Activated gamma-delta T cell (primary cell): Measurements from ENCODE around the gene METTL13.

Experiments used
- DNase-seq: peaks from one replicate; lab custom pipeline; 2025; lab: John Stamatoyannopoulos, UW

METTL13 gene

DNA sequence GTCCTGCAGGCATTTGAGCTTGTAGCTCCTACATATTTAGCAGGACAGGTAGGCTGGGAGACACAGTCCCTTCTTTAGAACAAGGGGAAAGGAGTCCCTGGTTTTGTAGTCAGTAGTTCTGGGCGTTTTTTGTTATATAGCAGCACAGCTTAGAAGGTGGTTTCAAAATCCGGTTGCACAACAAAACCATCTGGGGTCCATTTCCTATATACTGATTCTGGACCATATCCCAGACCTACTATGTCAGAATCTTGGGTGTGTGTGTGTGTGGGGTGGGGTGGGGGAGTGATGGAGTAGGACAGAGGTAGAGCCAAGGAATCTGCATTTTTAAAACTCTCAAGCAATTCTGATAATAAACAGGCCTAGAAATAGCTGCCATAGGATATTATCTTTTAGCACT, 21.6 kb downstream of the METTL13 start:
- no peak for DNase-seq

DNA sequence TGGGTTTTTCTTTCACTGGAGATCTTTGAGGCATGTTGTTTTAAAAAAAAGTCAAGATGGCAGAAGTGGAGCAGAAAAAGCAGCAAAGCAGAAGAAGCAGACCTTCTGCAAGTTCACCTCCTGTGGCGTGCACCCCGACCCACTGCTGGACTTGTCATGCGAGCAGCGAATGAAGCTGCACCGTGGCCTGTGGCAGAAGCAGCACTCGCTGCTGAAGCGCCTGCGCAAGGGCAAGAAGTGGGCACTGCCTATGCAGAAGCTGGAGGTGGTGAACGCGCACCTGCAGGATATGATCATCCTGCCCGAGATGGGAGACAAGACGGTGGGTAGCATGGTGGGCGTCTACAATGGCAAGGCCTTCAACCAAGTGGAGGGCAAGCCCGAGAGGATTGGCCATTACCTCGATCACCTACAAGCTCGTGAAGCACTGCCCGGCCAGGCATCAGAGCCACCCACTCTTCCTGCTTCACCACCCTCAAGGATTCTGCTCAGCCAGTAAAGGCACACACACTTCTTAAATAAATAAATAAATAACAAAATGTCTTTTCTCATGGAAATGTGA, 22.1 kb downstream of the METTL13 start:
- no peak for DNase-seq

DNA sequence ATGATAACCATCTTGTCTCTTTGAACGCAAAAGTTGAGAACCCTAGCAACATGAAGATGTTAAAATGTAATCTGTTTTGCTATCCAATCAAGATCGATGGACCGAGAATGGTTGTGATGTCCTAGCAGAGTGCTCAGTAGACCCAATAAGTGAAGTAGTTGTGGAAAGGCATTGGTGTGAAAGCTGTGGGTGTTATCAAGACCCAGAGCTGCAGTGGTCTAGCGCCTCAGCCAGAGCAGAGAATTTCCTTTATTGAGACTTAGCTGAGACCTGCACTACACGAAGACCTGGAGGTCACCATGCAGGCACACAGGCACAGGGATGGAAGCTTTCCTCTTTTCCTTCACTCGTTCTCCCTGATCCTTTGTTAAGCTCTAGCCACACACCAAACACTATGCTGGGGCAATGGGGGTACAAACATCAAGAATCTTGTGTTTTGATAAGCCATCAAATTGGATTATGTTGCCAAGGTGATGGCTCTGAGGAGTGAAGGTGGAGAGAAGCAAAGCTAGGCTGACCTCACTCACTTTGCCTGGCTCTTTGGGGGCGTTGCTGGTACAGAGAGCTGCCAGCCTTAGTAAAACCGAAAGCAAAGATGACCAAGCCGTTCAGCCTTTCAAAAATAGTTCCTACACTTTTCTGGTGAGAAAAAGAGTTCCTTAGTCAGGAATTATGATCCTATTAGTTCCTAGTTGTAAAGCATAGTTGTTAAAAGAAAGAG, 24.1 kb downstream of the METTL13 start:
- DNase-seq: no peak

DNA sequence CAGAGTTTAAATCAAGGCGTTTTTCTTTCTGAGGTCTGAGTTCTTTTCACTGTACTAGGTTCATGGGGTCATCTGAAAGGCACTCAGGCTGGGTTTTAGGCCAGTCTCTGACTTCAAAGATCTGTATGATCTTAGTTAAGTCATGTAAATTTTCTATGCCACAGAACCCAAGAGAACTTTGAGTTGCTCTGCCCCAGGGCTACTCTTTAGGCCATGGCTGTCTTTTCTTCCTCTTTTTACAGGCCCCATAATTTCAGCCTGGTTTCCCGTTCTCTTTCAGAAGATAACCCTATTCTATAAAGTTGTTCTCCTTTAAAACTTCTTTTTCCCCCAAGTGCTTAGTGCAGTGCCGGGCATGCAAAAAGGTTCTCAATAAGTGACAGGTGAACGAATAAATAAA, 26.1 kb downstream of the METTL13 start:
- DNase-seq: no peak

DNA sequence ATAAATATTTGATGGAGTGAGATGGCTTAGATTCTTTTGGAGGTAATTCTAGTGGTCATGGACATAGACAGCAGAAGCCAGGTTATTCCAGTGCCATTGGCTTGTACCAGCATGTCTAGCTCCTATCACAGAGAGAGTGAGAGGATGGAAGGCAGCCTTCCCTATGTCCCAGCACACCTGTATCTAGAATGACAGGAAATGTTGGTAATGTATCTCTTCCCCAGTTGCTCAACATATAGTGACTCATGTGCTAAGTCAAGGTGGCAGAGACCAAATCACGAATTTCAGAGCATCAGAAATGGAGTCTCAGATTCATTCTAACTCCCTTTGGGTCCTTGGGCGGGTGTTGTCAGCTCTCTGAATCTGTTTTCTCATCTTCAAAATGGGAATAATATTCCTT, 28.4 kb downstream of the METTL13 start:
- DNase-seq: no peak

DNA sequence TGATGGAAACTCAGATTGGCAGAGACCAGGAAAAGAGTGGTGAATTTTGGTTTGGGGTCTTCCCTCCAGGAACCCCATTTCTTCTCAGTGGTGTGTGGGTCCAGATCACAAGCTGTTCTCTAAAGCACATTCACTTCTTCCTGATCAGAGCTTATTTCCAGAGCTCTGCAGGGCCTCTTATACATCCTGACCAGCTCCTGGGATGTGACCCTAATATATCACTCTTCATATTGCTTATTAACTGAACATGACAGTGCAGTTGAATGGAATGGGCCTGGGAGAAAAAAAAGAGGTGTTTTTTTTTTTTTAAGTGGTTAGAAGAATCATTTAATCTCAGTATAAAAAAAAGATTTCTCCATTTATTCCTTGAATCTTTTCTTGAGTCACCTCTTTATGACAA, 30.2 kb downstream of the METTL13 start:
- DNase-seq: no peak

DNA sequence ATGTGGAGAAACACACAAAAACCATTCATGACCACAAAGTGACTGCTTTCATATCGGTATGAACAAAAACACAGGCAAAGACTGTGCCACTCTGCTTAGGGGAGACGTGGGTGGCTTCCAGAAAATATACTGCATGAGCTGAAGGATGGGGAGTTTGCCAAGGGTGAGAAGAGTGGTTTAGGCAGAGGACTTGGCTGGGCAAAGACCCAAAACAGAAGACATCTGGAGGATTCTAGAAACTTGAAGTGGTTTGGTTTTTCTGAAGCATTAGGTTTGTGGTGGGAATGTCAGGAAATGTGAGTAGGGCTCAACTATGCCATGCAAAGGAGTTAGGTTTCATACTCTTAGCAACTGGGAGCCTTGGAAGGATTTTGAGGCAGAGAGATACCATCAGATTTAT, 33.2 kb downstream of the METTL13 start:
- no peak for DNase-seq

DNA sequence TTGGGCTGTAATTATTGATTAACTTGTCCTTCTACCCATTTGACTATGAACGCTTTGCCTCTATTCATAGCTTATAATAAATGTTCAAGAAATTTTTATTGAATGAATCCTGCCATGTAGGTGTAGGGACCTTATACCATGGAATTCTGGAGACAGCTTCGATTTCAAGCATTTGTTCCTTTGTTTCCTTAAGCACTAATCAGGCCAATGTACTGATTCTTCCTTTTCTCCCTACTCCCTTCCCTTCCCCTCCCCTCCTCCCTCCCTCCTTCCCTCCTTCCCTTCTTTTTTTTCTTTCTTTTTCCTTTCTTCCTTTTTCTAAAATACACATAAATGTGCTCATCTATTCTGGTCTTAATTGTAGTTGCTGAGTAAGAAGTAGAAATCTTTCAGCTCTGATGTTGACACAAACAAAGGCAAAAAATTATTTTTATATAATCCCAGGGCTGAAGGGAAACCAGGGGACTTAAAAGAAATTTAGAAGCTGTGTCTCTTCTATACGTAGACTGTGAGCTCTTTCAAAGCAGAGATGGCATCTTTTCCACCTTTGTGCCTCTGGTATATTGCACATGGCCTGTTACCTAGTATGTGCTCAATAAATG, 34.9 kb downstream of the METTL13 start:
- no peak for DNase-seq

DNA sequence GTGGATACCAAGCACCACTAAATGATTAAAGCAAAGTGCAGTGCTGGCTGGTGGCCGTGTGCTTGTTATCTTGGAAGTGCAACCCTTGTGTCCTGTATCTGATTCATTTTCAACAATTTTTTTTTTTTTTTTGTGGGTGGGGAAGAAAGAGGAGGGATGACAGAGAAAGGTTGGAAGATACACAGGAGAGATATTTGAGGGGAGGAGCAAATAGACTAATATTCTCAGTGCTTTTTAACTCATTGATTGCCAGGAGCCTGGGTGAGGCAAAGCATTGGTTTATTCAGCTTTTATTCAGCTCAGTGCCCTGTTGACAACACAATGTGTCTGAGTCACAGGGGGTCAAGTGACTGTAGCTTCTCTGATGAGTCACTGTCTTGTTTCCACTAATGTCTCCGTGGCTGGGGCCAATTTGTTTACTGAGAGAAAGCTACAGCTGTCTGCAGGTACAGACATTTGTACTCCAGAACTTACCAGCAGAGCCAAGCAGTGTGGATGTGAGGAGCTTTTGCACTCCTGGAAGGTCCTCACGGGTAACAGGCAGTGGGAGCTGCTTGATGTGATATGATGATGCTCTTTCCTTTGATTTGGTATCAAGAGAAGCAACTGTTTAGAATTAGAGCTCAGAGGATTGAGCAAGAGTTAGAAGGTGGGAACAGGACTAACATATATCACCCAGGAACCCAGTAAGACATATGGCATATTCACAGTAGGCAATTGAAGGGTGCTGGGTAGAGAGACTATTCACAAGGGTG, 36.2 kb downstream of the METTL13 start:
- DNase-seq: no peak

DNA sequence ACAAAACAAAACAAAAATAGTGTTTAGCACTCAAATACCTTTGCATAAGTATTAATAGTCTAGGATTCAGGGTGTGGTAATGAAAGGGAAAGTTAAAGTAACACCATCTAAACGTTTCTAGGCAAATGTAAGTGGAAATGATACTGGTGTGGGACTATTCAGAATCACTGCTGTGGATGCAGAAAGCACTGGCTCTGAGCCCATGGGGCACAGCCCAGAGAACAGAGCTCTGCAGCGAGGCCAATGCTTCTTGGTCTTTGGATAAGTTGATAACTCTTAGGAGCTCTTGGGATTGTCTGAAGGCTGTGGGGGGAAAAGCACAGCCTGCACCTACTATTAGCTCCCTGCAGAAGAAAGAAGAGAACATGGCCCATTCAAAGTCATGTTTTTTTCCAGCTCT, 38.5 kb downstream of the METTL13 start:
- no peak for DNase-seq

DNA sequence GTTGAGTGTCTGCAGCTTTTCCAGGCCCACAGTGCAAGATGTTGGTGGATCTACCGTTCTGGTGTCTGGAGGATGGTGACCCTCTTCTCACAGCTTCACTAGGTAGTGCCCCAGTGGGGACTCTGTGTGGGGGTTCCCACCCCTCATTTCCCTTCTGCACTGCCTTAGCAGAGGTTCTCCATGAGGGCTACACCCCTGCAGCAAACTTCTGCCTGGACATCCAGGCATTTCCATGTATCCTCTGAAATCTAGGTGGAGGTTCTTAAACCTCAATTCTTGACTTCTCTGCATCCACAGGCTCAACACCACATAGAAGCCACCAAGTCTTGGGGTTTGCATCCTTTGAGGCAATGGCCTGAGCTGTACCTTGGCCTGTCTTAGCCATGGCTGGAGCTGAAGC, 45.5 kb downstream of the METTL13 start:
- DNase-seq: no peak

DNA sequence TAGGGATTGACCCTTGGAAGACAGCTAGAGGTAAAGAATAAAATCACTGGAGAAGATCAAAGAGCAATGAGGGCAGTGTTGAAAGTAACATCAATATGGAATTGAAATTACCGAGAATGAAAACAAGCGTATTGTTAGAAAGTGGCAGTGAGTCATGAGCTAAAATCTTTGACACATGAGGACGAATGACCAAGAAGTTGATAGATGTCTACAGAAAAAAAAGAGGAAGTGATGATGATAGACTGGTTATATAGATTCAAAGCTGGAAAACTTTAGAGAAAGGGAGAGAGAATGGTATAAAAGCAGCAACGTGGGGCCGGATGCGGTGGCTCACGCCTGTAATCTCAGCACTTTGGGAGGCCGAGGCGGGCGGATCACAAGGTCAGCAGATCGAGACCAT, 47.3 kb downstream of the METTL13 start:
- DNase-seq: no peak

DNA sequence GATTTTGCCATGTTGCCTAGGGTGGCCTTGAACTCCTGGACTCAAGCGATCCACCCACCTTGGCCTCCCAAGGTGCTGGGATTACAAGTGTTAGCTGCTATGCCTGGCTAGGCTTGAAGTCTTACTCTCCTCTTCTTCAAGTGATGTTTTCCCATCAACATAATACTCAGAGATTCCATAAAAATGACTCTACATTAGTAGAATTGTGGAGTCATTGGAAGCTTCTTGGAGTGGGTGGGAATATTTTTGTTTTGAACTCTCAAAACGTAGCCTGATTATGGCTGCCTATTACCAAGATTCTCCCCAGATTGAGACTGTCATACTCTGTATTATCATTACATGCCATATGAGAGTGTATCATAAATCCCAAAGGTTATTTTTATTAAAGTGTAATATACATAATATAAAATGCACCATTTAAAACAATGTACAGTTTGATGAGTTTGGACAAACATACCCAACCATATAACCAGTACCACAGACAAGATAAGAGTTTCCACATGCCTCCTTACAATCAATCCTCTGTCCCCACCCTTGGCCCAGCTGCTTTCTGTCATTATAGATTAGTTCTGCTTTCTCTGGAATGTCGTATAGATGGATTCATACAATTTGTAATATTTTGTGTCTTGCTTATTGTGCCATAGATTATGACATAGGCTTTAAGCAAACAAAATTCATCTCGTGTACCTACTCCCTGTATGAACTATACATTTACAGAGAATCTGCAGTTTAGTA, 51.8 kb downstream of the METTL13 start:
- no peak for DNase-seq

DNA sequence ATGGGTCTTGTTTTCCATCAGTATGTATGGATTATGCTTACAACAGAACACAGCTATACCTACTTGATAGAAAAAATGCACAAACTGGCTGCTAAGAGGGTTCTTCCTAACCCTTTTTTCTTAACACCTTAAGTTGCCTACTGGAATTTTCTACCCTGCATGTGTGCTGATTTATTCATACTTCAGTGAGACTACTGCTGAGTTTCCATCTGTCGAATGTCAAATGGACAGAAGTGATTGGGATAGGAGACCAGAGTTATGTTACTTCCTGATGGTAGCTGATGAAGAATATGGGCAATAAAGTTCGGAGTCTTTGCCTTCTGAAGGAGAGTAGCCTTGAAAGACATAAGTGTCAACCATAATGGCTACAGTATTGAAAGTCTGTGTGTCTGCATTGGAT, 53.4 kb downstream of the METTL13 start:
- no peak for DNase-seq

DNA sequence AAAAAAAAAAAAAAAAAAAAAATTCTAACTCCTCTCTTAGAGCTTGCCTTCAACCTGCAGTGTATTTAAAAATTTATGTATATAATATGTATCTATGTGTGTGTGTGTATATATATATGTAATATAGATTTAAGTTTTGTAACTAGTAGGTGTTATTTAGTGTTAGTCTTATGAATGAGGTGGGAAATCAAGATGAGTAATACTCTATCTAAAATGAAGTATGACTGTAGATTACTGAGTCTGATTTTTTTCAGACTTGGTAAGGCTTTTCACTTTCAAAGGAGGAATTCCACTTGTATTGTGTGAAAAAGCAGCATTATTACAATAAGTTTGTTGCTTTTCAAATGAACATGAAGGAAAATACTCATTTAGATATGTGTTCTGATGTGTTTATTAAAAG, 54.4 kb downstream of the METTL13 start:
- DNase-seq: no peak

DNA sequence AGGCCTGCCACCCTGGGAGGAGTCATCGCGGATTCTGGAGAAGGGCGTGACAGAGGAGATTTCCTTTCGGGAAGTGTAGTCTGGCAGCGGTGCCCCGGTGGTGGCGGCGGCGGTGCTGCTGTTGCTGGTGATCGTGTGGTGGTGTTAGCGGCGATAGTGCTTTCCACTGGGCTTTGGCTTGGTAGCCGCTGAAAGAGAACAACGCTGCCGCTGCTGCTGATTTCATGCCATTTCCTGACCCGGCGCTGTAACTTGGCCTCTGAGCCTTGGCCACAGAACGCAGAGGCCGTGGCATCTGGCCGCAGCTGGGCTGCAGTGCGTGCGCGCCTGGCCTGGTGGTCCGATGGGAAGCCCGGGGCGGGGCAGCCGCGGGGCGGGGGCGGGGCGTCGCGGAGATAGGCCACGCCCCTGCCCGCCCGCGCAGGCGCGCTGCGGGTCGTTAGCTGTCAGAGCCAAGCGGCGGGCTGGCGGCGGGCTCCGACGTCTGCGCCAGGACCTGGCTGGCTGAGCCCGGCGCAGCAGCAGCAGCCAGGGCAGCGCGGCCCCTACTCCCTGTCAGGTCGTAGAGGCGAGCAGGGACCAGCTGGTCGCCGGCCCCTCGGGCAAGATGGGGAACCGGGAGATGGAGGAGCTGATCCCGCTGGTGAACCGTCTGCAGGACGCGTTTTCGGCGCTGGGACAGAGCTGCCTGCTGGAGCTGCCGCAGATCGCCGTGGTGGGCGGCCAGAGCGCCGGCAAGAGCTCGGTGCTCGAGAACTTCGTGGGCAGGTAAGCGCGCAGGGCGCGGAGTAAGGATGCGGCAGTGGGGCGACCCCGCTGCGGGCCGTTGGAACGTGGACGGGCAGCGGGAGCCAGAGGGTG, 59.8 kb downstream of the METTL13 start, which contains the start of gene DNM3:
Gene DNM3 (plus strand): TSS at position 449 of the 861 bp plus-strand sequence. CDS start 159 bp downstream, at position 608.
- DNase-seq: peak; percentile 70

DNA sequence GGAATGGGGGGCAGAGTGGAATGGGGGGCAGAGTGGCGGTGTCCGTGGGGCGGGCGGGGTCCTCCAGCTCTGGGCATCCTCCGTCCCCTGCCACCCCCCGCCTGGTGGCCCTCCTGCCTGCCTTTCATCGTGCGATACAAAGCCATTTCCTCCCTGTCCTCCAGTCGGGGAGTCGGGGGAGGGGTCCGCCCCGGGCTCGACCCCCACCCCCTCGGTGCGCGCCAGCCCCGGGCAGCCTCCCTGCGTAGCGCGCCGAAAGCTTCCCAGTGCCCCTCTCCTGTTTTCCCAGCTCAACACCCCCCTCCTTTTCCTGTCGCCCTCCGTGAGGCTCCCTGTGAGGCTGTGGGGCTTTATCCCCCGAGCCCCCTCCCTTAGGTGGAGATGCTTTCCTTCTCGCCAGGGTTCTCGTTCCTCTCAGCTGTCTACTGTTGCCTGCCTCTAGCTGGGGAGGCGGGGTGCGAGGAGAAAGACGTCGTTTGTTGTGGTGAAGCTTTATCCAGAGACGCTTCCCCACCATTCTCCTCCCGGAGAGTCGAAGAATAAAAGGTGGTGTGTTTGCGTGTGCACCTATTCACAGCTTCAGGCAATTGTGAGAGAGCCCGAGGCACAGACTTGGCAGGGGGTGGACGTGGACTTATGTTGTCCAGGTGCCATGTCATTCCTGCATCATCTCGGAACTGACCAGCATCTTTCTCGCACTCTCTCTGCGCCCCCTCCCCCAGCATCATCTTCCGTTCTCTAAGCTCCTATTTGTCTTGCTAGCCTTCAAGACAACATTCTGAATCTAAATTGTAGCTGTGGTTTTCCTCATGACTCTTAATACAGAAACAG, 60.7 kb downstream of the METTL13 start:
- DNase-seq: no peak

DNA sequence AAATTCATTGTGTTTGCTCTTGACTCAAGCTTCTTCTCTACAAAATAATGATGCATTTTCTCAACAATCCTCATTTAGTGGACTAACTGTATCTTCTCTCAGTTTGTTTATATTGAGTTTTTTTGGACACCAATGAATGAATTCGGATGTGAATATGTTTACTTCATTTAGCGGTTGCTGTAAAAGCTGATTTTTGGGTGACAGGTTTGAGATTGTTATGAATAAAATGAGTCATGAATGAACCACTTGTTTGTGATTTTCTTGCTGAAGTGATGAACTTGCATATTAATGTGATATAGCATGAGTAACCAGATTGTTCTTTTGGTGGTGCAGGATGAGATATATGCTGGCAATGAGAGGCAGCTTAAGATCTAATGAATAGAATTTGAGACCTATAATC, 62.9 kb downstream of the METTL13 start:
- no peak for DNase-seq

DNA sequence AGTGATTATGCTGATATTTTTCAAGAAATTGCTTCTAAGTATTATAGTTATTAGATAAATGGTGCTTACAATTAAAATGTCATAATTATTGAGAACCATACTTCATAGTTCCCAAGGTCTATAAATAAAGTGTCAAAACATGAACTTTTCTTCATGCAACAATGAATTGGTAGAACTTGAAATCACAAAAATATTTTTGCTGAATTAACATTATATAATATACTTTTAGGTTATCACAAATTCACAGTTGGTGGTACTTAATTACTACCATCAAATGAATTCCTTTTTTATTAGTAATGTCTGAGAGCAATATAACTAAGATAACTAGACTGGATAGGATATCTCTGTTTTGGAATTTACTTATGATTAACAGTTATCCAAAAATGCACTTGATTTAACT, 64.5 kb downstream of the METTL13 start:
- DNase-seq: no peak
